Measurements from ENCODE around the gene INPP5E.
A peak's percentile ranks its signal among the peaks of the same experiment; 100 is the strongest.

GRCh38 chr9:136410500-136411287 lies 29.0 kb downstream of the INPP5E start, which contains the start of the genes ENTR1 and PMPCA:
- TF ChIP-seq CTCF (IDR thresholded peaks at IDR 0.05) (no peak), POLR2A (IDR thresholded peaks at IDR 0.05) (peak; percentile 76 to 82)

Data from adrenal gland (tissue), 5 donors.